GM15510 (cell line): ENCODE results near the gene CRY1.

Source experiments
- POLR2A ChIP-seq: IDR thresholded peaks from 3 replicates; pipeline ENCODE4 v1.6.1; 2011; ENCODE audit warnings: borderline replicate concordance; ENCODE audit not compliant: insufficient read length; ENCODE audit errors: extremely low read depth

Gene CRY1

DNA sequence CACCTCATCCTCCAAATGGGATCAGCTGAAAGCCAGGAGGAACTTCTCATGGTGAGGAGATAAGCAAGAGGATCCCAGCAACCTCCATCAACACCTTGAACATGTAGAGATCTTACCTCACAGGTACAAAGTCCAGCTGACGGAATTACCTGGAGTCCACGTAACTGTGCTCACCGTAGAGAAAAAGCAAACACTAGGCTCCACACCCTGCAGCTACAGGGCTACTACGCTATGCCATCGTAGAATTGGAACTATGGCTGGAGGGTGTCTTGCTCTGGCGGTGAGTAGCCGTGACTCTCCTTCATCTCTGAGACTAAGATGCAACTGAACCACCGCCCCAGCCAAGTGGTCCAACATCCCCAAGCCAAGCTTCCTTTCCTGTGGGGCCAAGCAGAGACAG is 50.5 kb downstream of the CRY1 start:
- TF ChIP-seq POLR2A: no peak

DNA sequence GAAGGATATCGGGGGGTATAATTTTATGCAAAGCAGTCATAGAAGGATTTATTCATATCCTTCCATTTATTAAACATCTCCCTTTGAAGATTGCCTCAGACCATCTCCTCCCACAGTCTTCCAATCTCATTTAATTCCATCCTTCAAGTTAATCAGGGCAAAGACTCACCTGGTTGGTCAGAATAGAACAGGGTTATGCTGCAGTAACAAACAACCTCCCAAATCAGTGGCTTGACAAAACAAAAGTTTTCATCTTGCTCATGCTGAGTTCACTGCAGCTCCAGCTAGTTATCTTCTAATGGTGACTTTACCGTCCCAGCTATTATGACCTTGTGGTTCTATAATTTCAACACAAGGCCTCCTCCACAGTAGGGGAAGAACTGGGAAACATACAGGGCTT is 57.6 kb downstream of the CRY1 start:
- no peak for TF ChIP-seq POLR2A

DNA sequence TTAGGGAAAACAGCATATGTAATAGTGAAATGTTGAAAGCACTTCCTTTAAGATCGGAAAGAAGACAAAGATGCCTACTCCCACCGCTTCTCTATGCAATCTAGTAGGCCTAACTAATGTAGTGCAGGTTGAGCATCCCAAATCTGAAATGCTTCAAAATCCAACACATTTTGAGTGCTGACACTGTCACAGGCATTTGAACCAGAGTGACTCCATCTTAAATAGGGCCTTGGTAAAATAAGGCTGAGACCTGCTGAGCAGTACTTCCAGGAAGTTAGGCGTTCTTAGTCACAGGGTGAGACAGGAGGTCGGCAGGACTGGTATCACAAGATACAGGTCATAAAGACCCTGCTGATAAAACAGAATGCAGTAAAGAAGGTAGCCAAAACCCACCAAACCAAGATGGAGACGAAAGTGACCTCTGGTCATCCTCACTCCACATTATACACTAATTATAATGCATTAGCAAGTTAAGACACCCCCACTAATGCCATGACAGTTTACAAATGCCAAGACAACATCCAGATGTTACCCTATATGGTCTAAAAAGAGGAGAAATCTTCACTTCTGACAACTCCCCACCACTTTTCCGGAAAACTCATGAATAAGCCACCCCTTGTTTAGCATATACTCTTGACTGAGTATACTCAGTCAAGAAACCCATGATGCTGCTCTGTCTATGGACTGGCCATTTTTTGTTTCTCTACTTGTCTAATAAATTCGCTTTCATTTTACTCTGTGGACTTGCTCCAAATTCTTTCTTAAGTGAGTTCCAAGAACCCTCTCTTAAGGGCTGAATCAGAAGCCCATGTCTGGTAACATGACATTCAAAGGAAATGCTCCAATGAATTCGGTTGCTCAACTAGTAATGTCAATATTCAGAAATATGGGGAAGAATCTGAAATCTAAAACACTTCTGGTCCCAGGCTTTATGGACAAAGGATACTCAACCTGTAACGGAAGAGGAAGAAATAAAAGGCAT is 59.3 kb downstream of the CRY1 start:
- TF ChIP-seq POLR2A: no peak

DNA sequence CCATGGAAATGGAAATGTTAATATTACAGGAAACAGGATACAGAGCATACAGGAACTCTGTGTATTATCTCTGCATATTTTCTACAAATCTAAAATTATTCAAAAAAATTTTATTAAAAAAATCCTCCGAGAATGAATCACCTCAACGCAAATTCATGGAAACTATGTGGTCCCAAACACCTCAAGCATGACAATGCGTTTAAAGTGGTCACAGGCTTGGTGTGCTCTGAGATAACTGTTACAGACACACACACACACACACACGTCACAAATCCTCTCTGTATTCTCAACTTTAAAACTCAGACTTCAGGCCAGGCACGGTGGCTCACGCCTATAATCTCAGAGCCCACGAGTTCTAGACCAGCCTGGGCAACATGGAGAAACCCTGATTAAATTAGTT is 61.1 kb downstream of the CRY1 start:
- no peak for TF ChIP-seq POLR2A

DNA sequence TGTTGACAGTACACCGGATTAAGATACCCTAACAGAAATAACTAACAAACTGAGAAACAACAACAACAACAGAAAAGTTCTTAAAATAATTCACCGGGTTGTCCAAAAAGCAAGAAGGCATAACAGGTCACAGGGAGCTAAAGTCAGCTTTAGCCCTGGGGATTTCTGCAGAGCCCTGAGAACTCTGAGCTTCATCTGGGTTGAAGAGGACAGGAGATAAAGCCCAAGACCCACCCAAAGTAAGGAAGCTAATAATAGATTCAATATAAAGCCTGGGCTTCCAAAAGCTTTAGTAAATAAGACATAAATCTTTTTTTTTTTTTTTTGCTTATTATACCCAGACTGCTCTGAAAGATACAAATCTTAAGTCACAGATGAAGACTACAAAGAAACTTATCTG is 62.3 kb downstream of the CRY1 start:
- no peak for TF ChIP-seq POLR2A

DNA sequence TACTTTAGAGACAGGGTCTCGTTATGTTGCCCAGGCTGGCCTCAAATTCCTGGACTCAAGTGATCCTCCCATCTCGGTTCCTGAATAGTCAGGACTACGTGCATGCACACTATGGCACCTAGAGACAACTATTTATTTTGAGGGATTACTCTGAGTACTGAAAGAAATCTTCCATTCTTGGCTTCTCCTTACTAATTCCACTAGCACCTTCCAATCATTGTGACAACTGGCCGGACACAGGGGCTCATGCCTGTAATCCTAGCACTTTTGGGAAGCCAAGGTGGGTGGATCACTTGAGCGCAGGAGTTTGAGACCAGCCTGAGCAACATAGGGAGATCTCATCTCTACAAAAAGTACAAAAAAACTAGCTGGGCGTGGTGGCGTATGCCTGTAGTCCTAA is 64.3 kb downstream of the CRY1 start:
- TF ChIP-seq POLR2A: no peak

DNA sequence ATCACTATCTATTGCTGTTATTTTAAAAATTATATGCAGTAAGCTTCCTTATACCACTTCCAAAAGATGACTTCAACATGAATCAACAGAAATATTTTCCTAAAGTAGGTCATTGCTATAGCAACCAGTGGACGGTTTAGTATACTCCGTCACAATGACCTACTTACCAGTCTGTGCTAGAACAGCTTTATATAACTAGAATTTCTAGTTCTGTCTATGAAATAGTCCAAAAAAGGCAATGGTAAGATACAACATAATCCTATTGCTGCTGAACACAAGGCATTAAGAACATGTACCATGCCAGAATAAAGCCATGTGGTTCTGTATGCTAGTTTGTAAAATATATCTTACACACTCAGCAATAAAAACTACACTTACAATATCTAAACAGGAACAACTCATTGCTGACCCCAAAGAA is 65.7 kb downstream of the CRY1 start:
- TF ChIP-seq POLR2A: no peak

DNA sequence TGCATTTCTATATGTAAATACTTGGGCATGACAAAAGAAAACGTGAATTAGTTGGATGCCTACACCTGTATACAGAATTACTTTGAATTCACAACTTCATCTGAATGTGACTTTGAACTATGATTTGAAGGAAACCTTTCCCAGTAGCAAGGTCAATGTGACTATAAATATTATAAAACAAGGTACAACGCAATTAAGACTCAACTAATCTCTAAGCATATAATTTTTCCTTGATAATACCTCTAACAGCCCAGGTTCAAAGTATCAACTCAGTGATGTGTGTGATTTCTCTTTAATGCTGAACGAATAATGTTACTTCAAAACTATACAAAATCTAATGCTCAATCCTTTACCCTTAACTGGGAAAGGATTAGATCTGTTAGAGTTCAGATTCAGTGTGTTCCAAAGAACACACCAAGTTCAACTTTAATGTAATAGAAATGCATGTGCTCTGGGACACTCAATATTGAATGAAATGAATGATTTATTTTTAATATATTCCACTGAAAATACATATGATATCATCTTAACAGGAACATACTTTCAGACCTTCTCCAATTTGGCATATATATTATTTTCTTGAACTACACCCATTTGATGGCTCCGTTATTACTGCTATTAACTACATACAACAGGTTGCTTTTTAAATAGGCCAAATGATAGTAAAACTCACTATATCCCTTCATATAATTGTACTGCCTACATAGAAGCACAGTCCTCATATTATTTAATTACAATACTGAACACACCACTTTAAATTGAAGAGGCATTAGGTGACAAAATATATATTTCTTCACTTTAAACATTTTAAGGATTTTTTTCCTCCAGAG is 66.3 kb downstream of the CRY1 start:
- no peak for TF ChIP-seq POLR2A

DNA sequence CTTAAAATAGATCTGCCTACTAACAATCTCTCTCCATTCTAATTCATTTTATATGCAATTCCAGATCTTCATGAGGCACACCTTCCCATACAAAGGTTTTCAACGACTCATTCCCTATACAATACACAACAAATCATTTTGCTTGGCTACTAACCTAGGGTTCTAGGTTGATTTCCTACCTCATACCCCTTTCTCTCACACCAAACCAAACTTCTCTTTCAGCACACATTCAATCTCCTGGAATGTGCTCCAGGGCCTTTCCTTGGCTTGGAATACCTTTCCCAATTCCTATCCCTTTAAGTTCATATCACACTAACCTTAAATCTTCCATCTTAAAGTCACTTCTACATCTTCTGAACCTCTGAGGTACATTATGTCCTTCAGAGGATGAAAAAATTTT is 67.7 kb downstream of the CRY1 start:
- TF ChIP-seq POLR2A: no peak

DNA sequence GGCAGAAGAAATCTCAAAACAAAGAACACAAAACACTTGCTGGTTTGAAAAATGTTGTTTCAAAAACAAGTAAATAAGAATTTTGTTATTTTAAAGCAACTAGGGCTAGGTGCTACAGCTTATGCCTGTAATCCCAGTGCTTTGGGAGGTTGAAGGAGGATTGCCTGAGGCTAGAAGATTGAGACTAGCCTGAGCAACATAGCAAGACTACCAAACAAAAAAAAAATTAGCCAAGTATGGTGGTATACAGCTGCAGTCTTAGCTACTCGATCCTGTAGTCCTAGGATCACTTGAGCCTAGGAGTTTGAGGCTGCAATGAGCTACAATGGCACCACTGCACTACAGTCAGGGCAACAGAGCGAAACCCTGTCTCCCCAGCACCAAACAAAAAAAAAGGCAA is 73.8 kb downstream of the CRY1 start:
- TF ChIP-seq POLR2A: no peak

DNA sequence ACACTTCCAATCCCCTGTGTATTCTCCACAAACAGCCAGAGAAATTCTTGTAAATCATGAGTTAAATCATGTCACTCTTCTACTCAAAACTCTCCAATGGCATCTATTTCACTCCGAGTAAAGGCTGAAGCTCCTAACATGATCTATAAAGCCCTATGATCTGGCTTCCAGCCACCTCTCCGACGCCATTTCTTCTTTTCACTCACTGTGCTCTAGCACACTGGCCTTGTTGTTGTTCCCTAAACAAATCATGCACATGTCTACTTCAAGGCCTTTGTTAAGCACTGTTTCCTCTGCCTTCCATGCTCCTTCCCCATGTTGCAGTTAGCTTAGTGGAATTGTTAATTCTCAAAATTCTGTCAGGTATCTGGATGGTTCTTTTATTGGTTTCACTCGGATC is 76.3 kb downstream of the CRY1 start:
- TF ChIP-seq POLR2A: no peak

DNA sequence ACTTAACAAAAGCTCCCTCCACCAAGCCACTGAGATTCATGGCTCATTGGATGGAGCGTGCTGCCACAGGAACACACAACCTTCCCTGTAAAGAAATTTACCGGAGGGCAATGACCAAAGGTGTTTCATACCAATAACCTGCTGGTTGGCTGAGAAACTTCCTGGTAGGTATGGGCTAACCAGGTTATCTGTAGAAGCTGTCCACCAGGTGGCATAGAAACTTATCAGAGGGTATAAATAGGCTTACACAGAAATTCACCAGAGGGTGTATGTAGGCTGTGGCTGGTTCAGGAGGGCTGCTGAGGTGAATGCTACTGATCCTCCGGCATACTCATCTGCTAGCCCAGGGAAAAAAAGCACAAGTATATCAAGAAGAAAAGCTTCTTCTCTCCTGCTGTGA is 79.3 kb downstream of the CRY1 start:
- no peak for TF ChIP-seq POLR2A

DNA sequence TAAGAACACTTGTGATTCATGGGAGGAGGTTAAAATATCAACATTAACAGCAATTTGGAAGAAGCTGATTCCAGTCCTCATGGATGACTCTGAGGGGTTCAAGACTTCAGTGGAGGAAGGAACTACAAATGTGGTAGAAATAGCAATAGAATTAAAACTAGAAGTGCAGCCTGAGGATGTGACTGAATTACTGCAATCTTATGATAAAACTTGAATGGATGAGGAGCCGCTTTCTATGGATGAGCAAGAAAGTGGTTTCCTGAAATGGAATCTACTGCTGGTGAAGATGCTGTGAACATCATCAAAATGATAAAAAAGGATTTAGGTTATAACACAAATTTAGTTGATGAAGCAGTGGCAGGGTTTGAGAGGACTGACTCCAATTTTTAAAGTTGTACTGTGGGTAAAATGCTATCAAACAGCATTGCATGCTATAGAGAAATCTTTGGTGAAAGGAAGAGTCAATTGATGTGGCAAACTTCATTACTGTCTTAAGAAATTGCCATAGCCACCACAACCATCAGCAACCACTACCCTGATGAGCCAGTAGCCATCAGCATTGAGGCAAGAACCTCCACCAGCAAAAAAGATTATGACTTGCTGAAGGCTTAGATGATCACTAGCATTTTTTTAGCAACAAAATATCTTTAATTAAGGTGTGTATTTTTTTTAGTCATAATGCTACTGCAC is 80.5 kb downstream of the CRY1 start:
- no peak for TF ChIP-seq POLR2A

DNA sequence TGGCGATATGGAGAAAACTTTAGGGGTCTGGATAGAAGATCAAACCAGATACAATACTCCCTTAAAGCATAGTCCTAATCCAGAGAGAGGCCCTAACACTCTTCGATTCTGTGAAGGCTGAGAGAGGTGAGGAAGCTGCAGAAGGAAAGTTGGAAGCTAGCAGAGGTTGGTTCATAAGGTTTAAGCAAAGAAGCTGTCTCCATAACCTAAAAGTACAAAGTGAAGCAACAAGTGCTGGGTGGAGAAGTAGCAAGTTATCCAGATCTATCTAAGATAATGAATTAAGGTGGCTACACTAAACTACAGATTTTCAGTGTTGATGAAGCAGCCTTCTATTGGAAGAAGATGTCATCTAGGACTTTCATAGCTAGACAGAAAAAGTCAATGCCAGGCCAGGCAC is 81.8 kb downstream of the CRY1 start:
- TF ChIP-seq POLR2A: no peak

DNA sequence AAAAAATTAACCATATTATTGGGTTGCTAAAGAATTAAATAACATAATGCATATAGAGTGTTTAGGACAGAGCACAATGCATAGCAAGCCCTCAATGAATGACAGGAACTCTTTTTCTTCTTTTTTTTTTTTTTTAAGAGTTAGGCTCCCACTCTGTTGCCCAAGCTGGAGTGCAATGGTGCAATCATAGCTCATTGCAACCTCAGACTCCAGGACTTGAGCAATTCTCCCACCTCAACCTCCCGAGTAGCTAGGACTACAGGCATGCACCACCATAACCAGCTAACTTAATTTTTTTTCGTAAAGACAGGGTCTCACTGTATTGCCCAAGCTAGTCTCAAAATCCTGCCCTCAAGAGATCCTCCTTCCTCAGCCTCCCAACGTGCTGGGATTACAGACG is 85.9 kb downstream of the CRY1 start:
- TF ChIP-seq POLR2A: no peak
